LNCAP (cell line): ENCODE data around the gene BLZF1.

Experiments used
- TF ChIP-seq, protein P1 (sequence below): fragments of 450-650 bp; IDR thresholded peaks from 2 replicates; pipeline ENCODE4 v1.5.1; 2017; ENCODE audit warnings: mild to moderate bottlenecking

Gene BLZF1

DNA sequence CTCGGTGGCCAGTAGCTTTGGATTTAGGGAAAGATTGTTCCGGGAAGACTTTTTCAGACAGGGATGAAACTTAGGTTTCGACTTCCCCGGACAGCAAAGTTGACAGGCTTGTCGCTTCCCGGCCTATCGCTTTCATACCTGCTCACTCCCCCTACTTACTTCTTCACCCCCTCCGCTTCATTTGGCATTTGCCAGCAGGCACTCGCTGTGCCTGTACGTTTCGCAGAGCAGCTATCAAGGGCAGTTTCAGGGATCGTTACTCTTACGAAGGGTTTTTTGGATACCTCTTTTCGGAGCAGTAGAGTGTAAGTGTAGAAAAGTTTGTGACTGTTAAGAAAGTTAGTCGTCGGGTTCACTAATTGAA lies 393 bp downstream of the BLZF1 start:
- TF ChIP-seq, protein P1, sequence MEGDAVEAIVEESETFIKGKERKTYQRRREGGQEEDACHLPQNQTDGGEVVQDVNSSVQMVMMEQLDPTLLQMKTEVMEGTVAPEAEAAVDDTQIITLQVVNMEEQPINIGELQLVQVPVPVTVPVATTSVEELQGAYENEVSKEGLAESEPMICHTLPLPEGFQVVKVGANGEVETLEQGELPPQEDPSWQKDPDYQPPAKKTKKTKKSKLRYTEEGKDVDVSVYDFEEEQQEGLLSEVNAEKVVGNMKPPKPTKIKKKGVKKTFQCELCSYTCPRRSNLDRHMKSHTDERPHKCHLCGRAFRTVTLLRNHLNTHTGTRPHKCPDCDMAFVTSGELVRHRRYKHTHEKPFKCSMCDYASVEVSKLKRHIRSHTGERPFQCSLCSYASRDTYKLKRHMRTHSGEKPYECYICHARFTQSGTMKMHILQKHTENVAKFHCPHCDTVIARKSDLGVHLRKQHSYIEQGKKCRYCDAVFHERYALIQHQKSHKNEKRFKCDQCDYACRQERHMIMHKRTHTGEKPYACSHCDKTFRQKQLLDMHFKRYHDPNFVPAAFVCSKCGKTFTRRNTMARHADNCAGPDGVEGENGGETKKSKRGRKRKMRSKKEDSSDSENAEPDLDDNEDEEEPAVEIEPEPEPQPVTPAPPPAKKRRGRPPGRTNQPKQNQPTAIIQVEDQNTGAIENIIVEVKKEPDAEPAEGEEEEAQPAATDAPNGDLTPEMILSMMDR: no peak

DNA sequence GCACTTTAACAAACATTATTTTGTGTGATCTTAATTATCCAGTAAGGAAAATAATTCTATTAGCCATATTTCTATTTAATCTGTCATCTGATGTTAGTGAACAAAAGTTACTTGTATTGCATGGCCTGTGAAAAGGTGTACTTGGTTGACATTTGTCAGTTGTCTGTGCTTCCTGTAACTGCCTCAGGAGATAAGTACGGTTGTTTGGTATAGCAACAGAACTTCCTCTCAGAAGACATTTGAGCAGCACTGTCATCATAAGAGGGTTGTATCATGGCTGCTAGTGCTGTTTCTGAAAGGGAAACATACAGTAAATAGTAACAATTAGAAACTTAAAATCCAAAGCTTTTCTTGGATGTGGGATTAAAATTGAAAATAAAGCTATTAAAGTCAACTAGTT lies 3.4 kb downstream of the BLZF1 start:
- TF ChIP-seq, protein P1: no peak

DNA sequence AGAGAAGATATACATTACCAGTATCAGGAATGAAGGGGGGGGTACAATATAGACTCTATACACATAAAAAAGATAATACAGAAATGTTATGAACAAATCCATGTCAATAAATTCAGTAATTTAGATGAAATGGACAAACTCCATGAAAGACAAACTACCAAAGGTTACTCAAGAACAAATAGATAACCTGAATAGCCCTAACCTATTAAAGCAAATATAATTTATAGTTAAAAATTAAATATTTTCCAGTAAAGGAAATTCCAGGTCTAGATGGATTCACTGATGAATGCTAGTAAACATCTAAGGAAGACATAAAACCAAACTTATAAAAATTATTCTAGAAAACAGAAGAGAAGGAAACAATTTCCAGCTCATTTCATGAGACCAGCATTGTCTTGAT lies 13.2 kb downstream of the BLZF1 start:
- TF ChIP-seq, protein P1: no peak

DNA sequence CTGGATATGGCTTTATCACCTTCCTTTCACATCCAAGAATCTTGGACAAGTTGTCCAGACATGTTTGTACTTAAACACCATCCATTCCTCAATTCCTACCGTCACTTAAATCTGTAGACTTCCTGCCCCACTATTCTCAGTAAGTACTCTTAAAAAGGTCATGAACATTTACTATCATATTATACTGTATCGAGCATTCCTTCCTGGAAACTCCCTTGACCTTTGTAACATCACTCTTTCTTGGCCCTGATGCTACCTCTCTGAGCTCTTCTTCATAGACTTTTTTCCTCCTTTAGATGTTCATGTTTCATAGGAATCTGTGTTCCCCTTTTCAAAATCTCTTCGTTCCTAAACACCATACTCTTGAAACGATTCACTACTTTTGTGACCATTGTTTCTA lies 15.5 kb downstream of the BLZF1 start:
- TF ChIP-seq, protein P1: no peak

DNA sequence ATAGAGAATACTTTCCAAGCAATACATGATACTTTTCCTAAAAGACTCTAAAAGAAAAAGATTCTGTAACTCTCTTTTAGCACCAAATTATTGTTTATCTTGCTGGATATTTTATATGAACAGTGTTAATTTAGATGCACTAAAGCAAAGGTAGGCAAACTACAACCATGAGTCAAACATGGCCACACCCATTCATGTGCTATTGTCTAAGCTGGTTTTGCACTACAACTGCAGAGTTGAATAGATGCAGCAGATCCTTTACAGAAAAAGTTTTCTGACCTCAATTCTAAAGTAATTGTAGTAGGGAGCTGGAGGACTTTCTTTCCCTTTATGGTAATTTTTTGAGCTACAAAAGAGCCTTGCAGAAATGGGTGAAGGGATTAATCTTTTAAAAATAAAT lies 19.4 kb downstream of the BLZF1 start:
- TF ChIP-seq, protein P1: no peak

DNA sequence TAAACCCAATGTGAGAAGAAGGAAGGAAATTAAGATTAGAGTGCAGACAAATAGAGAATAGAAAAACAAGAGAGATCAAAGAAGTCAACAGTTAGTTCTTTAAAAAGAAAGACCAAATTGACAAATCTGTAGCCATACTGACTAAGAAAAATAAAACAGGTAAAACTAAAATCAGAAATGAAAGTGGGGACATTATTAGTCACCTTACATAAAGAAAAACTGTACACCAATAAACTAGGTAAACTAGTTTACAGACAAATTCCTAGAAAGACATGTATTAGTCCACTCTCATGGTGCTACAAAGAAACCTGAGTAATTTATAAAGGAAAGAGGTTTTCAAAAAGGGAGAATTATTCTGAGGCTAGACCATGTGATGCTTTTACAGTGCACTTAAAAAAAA lies 22.3 kb downstream of the BLZF1 start:
- TF ChIP-seq, protein P1: no peak

DNA sequence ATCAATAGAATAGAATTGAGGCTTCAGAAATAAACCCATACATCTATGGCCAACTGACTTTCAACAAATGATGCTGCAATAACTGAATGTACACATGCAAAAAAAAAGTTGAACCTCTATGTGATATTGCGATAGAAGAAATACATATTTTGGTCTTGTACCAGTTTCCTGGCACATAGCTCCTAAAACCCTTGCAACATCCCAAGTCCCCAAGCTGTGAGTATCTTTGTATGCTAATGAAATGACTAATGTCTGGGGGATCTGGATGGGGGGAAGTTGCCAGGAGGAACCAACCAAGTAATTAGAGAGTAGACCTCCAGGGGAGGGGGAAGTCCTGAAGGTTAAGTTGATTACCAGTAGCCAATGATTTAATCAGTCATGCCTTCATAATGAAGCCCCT lies 24.4 kb downstream of the BLZF1 start:
- TF ChIP-seq, protein P1: no peak

DNA sequence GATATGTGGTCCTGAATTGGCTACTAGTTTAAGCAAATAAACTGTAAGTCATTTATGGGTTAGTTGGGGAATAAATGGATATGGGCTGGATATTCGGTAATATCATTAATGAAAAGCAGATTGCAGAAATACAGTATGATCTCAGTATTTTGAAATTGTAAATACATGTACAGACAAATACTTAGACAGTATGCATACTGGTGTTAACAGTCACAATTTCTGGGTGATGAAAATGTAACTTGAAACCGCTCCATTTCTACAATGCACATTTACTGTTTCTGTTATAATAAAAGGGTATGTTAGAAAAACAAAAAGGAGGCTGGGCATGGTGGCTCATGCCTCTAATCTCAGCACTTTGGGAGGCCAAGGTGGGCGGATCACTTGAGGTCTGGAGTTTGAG lies 28.0 kb downstream of the BLZF1 start:
- TF ChIP-seq, protein P1: no peak
